Measurements from ENCODE around the gene MAN2A2.

The MAN2A2 gene

GRCh38 chr15:90902840-90903732, at the start of gene MAN2A2:
TSS of gene MAN2A2 (plus strand) at chr15:90903302. CDS start at chr15:90904208, 906 bp downstream.
- peak; percentile 51 for DNase-seq (ENCODE audit: low read depth, low spot score)

GRCh38 chr15:90855139-90855538, 48.0 kb upstream of the MAN2A2 start:
- DNase-seq (ENCODE audit: low read depth, low spot score): no peak

DNA sequence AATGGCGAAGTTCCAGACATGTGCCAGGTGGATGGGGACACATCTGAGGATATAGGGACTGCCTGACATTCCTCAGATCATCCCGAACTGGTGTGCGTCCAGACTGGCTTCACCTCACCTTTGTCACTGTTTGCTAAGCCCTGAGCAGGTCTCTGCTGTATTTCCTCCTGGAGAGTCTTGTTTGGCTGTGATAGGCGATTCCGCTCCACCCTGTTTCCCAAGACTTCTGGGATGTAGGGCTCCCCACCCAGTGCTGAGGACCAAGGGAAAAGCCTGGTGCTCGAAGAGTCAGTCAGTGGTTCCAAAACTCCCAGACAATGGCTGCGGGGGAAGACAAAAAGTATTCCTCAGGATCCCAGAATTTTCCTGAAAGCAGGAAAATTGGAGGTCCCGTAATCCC, 45.8 kb upstream of the MAN2A2 start:
- no peak for DNase-seq (ENCODE audit: low read depth, low spot score)

DNA sequence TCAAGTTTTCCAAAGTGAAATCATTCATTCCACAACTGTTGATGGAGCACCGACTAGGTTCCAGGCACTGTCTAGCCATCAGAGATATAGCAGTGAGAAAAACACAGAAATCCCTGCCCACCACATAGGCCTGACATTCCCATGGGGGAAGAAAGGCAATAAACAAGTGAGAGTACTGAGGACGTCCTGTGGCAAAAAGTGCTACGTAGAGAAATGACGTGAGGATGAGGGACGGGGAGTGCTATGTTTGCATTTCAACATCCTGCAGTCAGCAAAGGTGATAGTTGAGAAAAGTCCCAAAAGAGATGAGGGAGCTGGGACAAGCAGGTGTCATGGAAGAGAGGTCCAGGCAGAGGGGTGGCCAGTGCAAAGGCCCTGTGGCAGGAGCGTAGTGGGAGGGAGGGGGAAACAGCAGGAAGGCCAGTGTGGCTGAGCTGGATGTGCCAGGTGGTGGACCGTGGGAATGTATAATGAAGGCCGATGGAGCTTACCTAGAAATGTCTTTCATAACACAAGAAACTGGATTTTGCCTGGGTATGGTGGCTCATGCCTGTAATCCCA, 45.1 kb upstream of the MAN2A2 start:
- DNase-seq (ENCODE audit: low read depth, low spot score): no peak

- DNase-seq (ENCODE audit: low read depth, low spot score): no peak
Measured at GRCh38 chr15:90859234-90860131, 43.6 kb upstream of the MAN2A2 start.

- DNase-seq (ENCODE audit: low read depth, low spot score): no peak
Measured at GRCh38 chr15:90860450-90860849, 42.7 kb upstream of the MAN2A2 start.

- DNase-seq (ENCODE audit: low read depth, low spot score): no peak
Measured at GRCh38 chr15:90860942-90861675, 42.0 kb upstream of the MAN2A2 start.

GRCh38 chr15:90862487-90862886, 40.6 kb upstream of the MAN2A2 start:
- DNase-seq (ENCODE audit: low read depth, low spot score): no peak

GRCh38 chr15:90862964-90863778, 39.9 kb upstream of the MAN2A2 start:
- DNase-seq (ENCODE audit: low read depth, low spot score): no peak

DNA sequence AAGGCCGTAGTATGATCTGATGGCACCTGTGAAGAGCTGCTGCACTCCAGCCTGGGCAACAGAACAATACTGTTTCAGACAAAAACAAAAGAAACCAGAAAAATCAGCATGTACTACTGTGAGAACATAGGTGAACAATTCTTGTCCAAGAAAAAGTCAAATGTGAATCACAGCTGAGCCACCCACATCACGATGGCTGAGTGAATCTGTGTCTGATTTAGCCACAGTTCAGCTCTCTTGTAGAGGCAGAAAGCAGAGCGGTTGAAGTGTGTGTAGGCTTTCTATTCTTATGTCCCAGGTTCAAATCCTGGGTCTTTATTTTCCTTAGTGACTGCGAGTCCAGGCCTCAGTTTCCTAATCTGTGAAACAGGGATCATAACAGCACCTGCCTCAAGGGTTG, 39.1 kb upstream of the MAN2A2 start:
- DNase-seq (ENCODE audit: low read depth, low spot score): no peak

- DNase-seq (ENCODE audit: low read depth, low spot score): no peak
Measured at GRCh38 chr15:90864507-90864906, 38.6 kb upstream of the MAN2A2 start.

DNA sequence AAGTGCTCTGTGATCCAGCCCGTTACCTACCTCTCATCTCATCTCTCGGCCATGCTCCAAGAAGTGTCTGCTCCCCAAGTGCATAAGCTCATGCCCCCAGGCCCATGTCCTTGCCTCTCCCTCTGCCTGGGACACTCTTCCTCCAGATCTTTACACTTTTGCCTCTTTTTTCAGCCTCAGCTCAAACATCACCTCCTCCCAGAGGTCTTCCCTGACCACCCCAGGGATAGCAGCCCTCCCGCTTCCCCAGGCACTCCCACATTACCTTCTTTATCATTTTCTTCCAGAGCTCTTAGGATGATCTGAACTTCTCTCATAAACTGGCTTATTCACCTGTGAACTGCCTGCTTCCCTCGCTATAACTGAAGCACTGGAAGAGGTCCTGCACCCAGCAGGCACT, 37.4 kb upstream of the MAN2A2 start:
- no peak for DNase-seq (ENCODE audit: low read depth, low spot score)

- DNase-seq (ENCODE audit: low read depth, low spot score): no peak
Measured at GRCh38 chr15:90866161-90866715, 36.9 kb upstream of the MAN2A2 start.

DNA sequence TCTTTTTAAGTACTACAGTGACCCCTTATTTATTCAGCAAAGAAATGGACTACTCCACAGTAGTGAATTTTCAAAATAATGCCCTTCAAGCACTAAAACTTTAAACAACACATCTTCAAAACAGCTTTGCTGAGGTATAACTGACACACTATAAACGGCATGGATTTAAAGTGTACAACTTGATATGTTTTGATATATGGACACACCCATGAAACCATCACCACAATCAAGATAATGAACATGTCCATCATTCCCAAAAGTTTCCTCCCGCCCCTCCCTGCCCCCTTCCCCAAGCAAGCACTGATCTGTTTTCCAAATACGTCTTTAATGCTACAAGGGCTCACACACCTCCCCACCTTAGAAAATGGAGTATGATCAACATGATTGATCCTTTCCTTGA, 36.3 kb upstream of the MAN2A2 start:
- no peak for DNase-seq (ENCODE audit: low read depth, low spot score)

DNA sequence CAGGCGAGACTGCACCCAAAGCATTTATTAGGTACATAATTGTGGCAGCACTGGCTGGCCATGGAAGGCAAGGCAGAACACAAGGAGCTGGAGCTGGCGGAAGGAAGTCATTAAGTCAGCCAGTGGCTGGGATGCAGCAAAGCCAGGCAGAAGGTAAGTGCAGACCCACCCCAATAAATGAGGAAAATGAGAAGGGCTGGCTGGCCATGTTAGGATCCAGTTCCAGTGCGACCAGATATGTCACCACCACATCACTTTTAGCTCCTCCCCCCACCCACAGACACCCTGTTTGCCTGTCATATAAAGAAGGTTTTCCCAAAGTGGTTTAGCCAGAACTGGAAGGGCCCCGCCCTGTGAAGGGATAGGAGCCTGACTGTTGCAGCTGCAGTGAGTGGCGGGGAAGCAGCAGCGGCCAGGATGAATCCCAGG, 34.8 kb upstream of the MAN2A2 start, which contains the start of gene FURIN:
FURIN (plus strand) TSS at position 328 of the 429 bp plus-strand sequence. CDS start 7,153 bp downstream, outside the sequence.
- no peak for DNase-seq (ENCODE audit: low read depth, low spot score)

GRCh38 chr15:90869140-90869541, 34.0 kb upstream of the MAN2A2 start:
- DNase-seq (ENCODE audit: low read depth, low spot score): no peak

- no peak for DNase-seq (ENCODE audit: low read depth, low spot score)
Measured at GRCh38 chr15:90869601-90870353, 33.3 kb upstream of the MAN2A2 start.

- no peak for DNase-seq (ENCODE audit: low read depth, low spot score)
Measured at GRCh38 chr15:90870354-90871138, 32.6 kb upstream of the MAN2A2 start.
